Fibroblast of skin of abdomen (primary cell): ENCODE data around the gene JAZF1.

ENCODE experiments used
- DNase-seq: peaks from one replicate; pipeline ENCODE4 v3.0.0-alpha.2; 2013

JAZF1 gene

DNA sequence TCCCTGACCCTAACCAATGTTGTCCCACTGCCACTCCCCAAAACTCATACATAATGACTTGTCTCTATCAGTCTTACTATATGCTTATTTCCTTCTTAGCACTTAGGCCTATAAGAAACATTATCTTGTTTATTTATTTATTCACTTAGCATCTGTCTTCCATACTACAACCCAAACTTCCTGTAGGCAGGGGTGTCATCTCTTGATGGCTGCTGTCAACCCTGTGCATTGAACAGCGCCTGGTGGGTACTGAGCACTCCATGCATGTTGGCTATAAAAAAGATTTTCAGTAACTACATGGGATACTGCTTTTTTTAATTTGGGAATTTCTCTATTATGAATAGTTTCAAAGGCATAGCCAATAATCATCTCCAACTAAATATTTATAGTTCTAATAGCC, 46.7 kb downstream of the JAZF1 start:
- DNase-seq: no peak

- DNase-seq: no peak
Observed at GRCh38 chr7:28132959-28133870, 47.4 kb downstream of the JAZF1 start.

GRCh38 chr7:28130277-28130676, 50.3 kb downstream of the JAZF1 start:
- peak; percentile 68 for DNase-seq

DNA sequence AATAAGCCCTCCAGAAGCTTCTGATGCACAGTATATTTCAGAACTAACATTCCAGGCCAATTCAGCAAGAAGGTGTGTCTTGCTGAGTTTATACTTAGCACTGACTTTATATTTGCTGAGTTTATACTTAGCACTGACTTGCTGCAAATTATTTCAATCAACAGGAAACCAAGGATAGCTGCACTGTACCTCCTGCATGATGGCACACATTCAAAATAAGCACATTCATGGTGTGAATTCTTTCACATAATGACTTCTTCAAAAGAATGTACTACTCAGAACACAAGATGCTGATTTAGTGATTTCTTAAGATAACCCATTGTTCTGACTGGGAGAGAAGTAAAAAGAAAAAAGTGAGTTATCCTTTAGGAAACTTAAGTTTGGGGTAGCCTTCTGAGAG, 52.0 kb downstream of the JAZF1 start:
- DNase-seq: peak; percentile 70

GRCh38 chr7:28126410-28127041, 54.1 kb downstream of the JAZF1 start:
- no peak for DNase-seq

DNA sequence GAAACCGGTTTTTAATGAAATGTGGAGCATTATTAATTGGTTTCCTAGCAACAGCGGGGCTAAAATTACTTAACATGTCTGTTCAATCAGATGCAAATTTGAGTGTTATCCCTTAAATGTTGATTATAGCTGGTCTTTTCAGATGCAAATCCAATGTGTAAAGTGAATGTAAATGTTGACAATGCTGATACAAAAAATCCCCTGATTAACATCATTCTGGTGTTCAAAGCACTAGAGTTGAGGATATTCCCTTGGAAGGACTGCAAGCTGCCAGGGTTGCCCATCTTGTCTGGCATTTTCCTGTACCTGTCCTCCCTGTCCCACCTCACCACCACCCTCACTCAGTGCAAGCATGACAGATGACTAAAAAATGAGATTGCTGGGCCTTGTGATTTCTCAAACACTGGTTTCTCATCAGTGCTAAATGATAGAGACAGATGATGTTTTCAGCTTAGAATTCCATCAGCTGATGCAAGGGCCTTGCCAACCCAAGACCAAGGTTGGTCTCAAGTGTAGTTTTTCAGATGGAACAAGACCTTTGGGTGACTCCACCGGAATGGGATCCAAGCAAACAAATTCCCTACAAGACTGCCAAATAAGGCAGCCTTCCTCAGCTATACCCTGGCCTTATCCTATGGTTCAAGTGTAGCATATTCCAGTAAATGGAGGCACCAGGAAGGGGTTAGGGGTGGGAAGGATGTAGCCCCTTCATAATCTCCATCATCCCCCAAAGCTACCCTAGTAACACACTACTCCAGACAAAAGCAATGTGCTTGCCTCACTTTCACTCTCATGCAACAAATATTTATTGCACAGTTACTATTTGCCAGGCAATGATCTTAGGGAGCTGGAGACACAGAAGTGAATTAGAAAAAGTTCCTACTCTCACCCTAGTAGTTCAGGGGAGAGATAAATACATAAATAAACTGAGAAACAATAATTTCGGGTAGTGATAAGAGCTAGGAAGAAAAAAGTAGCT, 54.9 kb downstream of the JAZF1 start:
- DNase-seq: peak; percentile 34

- DNase-seq: no peak
Observed at GRCh38 chr7:28124413-28124812, 56.2 kb downstream of the JAZF1 start.

DNA sequence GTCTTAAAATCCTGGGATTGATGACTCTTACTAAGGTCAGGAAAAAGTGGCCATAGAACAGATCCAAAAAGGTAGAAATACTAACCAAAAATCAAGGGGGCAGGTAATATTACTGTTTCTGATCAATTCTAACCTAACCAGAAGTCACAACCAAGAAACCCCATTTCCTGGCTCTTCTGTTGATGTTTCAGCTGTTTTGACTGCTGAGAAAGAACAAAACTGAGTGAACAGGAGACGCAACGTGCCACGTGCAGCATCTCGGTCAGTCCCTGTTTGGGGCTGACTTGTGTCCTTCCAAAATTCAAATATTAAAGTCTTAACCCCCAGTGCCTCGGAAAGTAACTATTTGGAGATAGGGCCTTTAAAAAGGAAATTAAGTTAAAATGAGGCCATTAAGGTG, 56.8 kb downstream of the JAZF1 start:
- no peak for DNase-seq

- no peak for DNase-seq
Observed at GRCh38 chr7:28121496-28121895, 59.1 kb downstream of the JAZF1 start.

DNA sequence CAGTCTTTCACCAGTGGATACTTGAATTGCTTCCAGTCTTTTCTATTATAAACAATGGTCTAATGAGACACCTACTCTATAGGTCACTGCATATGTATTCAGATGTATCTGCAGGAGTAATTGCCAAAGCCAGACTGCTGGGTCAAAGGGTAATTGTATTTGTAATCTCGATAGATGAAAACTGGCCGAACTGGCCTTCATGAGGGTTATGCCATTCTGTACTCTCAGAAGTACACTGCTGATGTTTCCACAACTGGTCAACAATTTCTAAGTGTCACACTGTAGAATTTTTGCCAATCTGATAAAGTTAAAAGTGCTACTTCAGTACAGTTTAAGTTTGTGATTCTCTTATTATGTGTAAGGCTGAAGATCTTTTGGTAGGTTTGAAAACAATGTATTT, 64.6 kb downstream of the JAZF1 start:
- no peak for DNase-seq

DNA sequence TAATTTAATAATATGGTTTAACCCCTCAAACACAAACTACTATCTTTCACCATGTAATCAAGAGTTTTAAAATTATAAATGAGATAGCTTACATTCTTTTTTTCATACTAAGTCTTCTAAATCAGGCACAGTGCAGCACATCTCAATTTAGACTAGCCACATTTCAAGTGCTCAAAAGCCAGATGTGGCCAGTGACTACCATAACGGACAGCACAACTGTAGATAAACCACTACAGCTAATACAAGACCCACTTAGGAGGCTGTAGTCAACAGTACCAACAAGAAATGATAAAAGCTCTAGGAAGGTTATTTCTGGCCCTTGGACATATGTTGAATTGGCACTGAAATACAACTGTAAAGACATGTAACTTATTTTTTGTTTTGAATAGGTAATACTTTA, 65.3 kb downstream of the JAZF1 start:
- no peak for DNase-seq

GRCh38 chr7:28114056-28114455, 66.5 kb downstream of the JAZF1 start:
- DNase-seq: no peak

DNA sequence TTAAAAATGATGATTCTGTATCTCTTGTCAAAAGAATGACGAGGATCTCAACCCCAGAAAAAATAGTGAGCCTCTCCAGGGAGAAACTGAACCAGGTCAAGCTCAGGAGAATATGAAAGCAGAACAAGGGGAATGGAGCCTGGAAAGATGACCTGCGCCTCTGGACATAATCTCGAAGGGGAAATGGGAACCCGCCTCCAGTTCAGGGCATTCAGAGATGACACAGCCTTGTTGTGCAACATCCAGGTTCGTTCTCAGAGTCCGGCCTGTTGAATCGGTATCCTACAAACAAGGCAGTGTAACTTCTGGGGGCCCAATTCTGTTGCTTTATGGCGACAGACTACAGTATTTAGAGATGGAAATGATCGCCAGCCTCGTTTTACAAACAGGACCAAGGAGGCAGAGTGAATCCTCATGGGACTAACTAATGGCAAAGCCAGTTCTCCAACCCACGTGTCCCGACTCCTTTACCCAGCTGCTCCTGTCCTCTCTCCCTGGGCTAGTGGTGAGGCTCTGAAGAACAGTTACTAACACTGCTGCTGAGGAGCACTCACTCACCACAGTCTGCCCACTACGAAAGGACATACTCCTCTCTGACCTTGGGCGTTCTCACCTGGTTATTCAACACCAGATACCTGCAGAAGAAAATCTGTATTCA, 67.6 kb downstream of the JAZF1 start:
- no peak for DNase-seq

- no peak for DNase-seq
Observed at GRCh38 chr7:28112467-28112866, 68.1 kb downstream of the JAZF1 start.

DNA sequence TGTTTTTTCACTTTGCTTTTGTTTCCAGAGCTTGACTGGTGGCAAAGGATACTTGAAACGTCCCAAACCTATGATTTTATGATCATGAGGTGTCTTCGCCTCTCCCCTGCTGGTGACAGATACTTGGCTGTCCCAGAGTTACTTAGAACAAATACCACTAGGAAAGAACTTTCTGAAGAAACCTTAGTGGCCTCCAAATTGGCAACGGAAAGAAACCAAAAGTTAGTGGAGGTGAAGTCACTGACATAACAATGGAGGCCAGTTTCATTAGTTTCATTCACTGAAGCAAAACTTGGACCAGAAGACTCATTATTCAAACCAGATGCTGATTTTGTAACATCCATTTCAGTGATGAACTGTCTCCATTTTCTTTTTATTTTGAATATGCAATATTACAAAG, 68.6 kb downstream of the JAZF1 start:
- DNase-seq: peak; percentile 44

- DNase-seq: no peak
Observed at GRCh38 chr7:28110427-28111012, 70.1 kb downstream of the JAZF1 start.

DNA sequence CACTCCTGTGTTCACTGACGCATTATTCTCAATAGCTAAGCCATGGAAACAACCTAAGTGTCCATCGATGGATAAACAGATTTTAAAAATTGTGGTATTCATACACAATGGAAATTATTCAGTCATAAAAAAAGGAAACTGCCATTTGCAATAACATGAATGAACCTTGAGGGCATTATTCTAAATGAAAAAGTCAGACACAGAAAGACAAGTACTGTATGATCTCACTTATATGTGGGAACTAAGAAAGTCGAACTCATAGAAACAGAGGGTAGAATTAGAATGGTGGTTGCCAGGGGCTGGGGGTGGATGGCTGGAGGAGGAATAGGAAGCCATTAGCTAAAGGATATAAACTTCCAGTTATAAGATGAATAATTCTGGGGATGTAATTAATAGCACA, 71.8 kb downstream of the JAZF1 start:
- DNase-seq: no peak

DNA sequence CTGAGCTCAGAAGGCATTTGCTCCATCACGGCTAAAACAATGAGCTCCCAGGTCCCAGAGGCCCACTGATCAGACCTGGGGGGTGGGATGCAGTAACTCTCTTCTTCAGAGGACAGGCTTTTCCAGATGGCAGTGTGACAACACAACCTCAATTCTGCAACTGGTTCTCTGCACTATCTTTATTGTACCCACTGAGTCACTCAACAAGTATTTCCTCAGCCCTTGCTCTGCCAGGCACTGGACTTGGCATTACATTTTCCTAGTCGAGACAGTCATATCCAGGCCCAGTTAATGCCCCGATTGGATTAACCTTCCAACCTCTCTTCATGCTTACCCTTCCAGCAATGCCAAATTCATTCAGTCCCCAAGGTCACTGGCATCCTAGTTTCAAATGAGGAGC, 72.6 kb downstream of the JAZF1 start:
- DNase-seq: no peak

DNA sequence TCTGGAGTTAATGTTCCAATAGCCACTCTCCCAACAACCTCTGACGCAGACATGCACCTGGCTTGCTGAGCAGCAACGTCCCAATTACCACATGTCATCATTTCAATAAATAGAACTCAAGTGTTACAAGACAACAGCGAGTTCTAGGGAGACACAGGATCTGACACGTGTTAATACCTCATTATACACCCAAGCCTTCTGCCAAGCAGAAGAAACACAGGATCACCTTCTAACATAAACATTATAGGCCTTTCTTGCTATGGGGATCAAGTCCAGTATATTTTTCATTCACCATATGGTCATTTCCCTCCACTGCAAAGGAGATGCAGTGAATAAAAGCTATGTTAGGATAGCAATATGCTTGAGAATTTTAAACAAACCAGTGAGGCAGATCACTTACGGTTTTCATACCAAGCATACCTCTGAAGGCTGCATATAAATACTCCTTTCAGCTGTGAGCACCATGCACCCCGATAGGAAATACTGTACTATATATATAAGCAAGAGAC, 74.2 kb downstream of the JAZF1 start:
- DNase-seq: peak; percentile 76

DNA sequence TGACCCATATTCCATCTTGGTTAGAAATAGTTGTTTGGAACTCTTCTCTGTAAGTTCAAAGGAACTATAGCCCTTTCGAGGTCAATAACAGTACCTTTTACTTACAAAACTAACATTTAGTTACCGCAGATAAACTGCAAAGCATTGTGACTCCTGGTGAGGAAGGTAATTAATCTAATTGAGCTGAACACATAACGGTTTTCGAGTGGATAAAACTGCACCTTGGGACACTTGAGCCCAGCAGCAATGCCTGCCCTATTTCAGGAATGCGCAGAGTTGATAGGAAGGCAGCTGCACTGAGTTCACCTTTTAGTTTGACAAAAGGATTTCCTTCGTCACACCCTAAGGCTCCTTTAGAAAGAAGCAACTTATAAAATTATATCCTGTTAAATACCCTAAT, 75.4 kb downstream of the JAZF1 start:
- DNase-seq: no peak

DNA sequence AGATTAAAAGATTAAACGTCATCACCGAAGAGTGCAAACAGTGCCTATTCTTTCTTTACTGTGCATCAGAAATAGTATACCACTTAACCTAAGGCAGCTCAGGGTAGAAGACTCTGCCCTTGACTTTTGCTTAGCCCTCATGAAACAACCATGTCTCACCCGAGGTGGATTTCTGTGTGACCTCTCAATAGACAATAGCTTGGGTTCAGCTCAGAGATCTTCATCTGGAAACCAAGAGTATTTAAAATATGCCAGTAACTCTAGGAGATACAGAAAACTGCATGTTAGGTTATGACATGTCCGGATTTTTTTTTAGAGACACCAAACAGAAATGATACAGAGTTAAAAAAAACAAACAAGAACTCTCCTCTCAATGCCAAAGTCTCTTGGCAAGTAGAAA, 75.8 kb downstream of the JAZF1 start:
- DNase-seq: no peak

- DNase-seq: no peak
Observed at GRCh38 chr7:28104041-28104541, 76.5 kb downstream of the JAZF1 start.
